8988T (cell line): ENCODE results near the gene ME3.
A peak's percentile ranks its signal among the peaks of the same experiment; 100 is the strongest.
"Not testable (repeated sequence)": the region's sequence is repeated elsewhere in the genome, so short reads cannot be mapped to it uniquely, and the experiment has no call there.

Experiments used
- DNase-seq: peaks from one replicate; pipeline ENCODE4 v3.0.0; 2011

ME3 gene

GRCh38 chr11:86453290-86454030, 219.0 kb downstream of the ME3 start:
- no peak for DNase-seq

GRCh38 chr11:86449993-86450629, 222.3 kb downstream of the ME3 start:
- DNase-seq: no peak

- DNase-seq: no peak
Measured at GRCh38 chr11:86447763-86448480, 224.5 kb downstream of the ME3 start.

GRCh38 chr11:86446924-86447285, 225.5 kb downstream of the ME3 start:
- DNase-seq: no peak

- DNase-seq: no peak
Measured at GRCh38 chr11:86446163-86446923, 226.1 kb downstream of the ME3 start.

GRCh38 chr11:86444981-86445380, 227.4 kb downstream of the ME3 start:
- DNase-seq: no peak

- no peak for DNase-seq
Measured at GRCh38 chr11:86443415-86443814, 229.0 kb downstream of the ME3 start.

GRCh38 chr11:86442827-86443226, 229.6 kb downstream of the ME3 start:
- DNase-seq: no peak

- DNase-seq: no peak
Measured at GRCh38 chr11:86442420-86442819, 230.0 kb downstream of the ME3 start.

- no peak for DNase-seq
Measured at GRCh38 chr11:86440843-86441242, 231.6 kb downstream of the ME3 start.

- DNase-seq: no peak
Measured at GRCh38 chr11:86440305-86440716, 232.1 kb downstream of the ME3 start.

GRCh38 chr11:86438685-86439084, 233.7 kb downstream of the ME3 start:
- no peak for DNase-seq

- no peak for DNase-seq
Measured at GRCh38 chr11:86435711-86436110, 236.7 kb downstream of the ME3 start.

GRCh38 chr11:86433361-86434095, 238.9 kb downstream of the ME3 start:
- not testable (repeated sequence) for DNase-seq

- DNase-seq: peak; percentile 74
Measured at GRCh38 chr11:86431258-86431657, 241.2 kb downstream of the ME3 start.

GRCh38 chr11:86427441-86427840, 245.0 kb downstream of the ME3 start:
- no peak for DNase-seq

- not testable (repeated sequence) for DNase-seq
Measured at GRCh38 chr11:86423488-86423887, 248.9 kb downstream of the ME3 start.

- no peak for DNase-seq
Measured at GRCh38 chr11:86422371-86422770, 250.0 kb downstream of the ME3 start.

GRCh38 chr11:86421946-86422345, 250.5 kb downstream of the ME3 start:
- DNase-seq: no peak

- DNase-seq: no peak
Measured at GRCh38 chr11:86418917-86419316, 253.5 kb downstream of the ME3 start.

- no peak for DNase-seq
Measured at GRCh38 chr11:86418513-86418912, 253.9 kb downstream of the ME3 start.

- no peak for DNase-seq
Measured at GRCh38 chr11:86418106-86418505, 254.3 kb downstream of the ME3 start.

GRCh38 chr11:86416951-86417350, 255.5 kb downstream of the ME3 start:
- DNase-seq: not testable (repeated sequence)
